ENCODE data around the gene AOPEP.

AOPEP gene

GRCh38 chr9:95105519-95106287 is 379.2 kb downstream of the AOPEP start:
- no peak for DNase-seq

DNA sequence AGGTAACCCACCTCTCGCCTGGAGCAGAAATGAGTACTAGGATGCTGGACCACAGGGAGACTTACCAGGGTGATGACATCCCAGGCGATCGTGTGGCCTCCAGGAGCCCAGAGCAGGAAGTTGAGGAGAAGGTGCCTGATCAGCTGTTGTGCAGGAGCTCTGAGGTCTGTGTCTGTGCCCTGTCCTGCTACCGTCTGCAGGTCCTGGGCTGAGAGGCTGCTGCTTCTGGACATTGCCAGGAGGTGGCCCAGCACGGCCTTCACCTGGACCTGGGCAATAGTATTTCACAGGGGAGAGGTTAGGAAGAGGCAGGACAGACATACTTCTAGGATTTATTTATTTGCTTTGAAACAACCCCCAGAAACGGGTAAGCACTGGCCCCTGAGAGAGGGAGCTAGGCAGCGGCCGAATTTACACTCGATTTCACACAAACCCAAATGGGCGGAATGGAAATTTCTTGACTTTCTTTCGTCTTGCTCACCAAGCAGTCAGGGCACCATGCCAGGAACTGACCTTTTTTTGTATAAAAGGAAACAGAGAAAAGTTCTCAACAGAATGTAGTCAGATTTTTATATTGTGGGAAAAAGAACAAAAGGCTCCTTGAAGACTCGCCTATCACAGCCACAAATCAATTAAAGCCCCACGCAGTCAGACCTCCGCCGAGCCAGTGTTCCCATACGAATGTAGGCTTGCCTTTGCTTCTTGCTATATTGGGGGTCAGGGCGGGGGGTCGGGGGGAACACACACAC is 380.7 kb downstream of the AOPEP start:
- DNase-seq = no peak

DNA sequence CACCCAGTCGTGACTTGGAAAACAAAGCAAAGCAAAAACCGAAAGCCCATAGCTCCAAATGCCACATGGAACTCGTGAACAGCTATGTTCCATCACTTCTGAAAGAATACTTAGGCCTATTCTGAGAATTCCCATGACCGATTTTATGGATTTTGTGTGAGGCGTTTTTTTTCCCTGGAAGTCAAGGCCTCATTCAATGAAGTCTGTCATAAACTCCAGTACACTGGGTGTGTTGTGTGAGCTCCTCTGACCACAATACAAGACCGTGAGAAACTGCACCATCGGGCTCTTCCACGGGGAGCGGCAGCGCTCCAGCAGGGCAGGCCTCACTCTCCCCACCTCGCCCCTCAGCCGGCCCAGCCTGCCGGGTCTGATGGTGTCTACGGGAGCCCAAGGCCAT is 381.5 kb downstream of the AOPEP start:
- DNase-seq = no peak

GRCh38 chr9:95108777-95109176 is 382.3 kb downstream of the AOPEP start:
- no peak for DNase-seq

DNA sequence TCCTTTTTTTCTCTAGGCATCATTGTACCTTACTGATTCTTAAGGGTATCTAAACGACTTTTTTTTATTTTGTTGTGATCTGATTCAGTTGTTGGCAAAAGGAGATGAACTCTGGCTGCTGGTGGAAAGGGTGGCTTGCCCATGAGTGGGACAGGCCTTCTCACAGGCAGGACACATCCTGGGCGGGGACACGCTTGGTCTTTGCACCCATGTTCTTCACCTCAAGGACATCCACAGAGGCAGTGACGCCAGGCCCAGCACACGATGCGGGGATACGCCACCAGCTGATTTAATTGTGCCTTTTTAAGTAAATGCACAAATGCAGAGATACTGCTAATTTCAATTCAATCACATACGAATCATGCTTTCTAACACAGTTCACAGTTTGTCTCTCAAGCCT is 383.0 kb downstream of the AOPEP start:
- DNase-seq = no peak

DNA sequence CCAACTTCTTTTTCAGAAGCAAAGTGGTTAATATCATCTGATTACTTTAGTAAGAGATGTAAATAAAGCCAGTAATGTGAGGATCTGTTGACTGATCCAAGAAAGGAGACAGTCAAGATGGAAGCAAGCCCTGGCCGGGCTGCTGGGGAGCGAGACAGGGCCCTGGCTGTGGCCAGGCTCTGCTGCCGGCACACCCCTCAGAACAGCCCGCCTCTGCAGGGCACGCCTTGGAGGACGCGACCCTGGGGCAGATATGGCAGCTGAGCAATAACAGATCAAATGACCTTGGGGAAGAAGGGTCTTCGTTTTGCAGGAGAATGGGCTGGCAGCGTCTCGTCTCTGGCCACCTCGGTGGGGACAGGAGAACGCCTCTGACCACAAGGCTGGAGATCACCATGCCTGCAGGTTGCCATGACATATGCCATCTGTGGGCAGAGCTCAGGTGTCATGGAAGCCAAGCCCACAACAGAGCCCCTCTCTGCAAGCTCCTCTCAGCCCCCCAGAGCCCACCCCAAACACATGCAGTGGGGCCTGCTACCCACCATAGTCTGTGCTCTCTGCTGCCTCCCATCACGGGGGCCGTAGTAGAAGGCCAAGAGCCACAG is 384.5 kb downstream of the AOPEP start:
- no peak for DNase-seq

- DNase-seq = no peak
Measured at GRCh38 chr9:95111716-95112115, 385.2 kb downstream of the AOPEP start.

DNA sequence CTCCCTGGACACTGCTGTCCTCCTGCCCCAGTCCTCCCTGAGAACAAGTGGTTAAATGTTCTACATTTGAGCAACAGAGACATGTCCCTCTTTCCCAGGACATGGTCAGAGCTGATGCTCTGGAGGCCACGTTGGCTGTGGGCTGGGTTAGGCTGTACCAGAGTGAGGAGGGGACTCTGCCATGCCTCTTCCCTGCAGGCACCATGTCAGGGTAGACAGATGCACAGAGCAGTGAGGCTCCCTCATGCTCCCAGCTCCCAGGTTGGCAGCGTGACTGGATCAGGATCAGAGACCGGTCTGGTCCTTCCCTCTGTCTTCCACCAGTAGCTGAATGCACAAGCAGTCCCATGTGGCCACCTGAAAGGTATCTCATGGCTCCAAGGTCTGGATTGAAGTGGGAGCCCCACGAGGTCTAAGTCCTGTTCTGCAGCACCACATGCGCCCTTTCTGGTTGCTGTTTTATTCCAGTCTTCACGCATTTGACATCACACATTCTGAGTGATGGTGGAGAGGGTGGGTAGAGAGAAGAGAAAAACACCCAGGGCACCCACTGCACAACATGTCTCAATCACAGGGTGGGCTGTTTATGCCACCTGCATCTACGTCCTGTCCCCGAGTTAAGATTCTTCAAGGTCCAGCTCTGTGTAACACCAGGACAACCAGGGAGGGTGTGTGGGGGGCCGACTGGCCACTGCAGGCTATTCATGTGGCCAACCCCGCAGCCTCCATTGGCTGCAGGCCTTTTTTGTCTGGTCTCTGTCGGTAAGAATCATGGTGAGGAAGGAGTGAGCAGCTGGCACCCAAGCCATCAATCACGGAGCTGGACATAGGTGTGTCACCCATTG is 386.2 kb downstream of the AOPEP start:
- no peak for DNase-seq

- no peak for DNase-seq
Measured at GRCh38 chr9:95115104-95115503, 388.6 kb downstream of the AOPEP start.

- DNase-seq = no peak
Measured at GRCh38 chr9:95116002-95116807, 389.7 kb downstream of the AOPEP start.

DNA sequence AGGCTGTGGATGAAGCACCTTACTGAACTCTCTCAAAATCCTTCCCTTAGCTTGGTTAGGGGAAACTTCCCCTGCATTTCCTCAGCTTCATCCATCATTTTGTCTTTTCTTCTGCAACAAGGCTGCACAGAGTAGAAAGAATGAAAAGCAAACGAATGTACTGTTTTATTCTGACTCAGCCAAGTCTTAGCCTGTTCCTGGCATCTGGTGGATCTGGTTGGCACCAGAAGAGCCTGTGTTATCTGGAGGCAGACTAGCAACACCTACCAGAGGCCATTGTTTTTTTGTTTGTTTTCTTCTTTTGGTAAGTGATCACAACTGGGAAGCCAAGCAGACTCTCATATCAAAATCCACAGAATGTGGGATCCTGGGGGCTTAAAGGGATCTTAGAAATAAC is 390.3 kb downstream of the AOPEP start:
- DNase-seq = no peak

GRCh38 chr9:95118596-95118995 is 392.1 kb downstream of the AOPEP start:
- no peak for DNase-seq

DNA sequence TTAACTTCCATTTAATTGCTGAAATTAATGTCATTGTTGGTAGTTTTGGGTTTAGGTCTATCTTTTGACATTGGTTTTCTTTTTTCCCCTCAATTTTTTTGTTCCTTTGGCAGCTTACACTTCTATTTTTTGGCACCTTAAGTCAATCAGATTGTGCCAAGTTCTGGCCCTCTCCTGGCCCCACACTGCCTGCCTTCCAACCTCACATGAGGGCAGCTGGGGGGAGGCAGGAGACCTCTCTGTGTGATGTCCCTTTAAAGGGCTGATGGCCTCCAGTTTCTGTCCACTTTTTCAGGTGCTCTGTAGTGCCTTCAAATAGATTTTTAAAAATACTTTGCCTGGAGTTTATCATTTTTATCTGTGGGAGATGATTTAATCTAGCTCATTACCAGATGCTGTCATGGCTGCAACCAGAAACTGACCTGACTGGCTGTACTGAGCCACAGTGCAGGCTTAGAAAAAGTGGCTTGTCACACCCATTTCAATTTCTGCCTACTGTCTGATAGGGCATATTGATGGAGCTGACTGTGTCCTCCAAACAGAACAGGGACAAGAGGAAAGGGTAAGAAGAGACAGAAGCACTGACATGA is 394.4 kb downstream of the AOPEP start:
- no peak for DNase-seq

DNA sequence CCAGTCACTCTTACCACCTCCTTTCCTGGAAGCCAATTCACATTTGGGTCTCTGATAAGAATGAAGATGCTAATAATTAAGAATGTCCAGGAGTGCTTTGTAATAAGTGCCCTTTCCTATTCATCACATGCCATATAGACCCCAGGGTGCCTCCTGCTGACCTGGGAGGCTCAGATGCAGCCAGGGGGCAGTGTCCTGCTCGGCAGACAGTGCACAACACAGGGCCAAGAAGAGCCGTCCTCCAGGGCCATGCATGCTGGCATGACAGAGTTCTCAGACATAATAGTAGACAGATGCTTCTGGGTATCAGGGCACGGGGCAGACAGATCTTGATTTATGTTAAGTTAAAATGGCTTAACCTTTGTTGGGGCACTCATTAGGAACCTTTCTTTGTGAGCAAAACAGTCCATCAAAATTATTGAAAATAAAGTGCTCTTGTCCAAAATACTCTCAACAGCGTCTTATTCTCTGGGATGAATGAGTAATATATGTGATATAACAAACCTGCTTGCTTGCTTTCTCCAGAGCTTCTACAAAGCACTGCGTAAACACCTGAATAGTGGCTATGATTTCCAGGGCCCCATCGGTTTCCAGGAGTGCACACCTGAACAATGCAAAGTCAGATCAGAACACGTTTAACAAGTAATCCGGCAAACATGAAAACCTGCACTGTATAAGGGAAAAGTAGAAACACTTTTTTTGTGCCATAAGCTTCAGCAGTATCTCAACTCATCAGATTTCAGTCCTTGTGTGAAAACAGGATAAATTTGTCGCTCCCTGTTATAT is 398.3 kb downstream of the AOPEP start:
- no peak for DNase-seq

- no peak for DNase-seq
Measured at GRCh38 chr9:95125652-95126051, 399.2 kb downstream of the AOPEP start.

DNA sequence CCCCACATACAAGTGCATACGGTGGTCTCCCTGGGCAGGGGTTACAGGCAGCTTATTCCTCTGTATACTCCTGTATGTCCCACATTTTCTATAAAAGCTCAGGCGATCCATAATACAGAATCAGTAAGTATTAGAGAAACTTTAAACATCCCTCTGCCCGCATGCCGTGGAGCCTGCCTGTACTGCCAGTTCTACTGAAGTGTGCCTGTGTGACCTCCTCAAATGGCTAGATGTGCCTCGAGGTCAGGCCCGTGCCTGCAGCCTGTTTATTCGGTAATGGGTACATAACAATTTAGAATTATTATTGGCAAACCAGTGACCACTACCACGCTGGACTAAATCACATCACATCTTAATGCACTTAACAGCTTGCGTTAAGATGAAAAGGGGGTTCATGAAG is 400.2 kb downstream of the AOPEP start:
- no peak for DNase-seq

GRCh38 chr9:95127249-95128176 is 401.0 kb downstream of the AOPEP start:
- peak; percentile 81 for DNase-seq

DNA sequence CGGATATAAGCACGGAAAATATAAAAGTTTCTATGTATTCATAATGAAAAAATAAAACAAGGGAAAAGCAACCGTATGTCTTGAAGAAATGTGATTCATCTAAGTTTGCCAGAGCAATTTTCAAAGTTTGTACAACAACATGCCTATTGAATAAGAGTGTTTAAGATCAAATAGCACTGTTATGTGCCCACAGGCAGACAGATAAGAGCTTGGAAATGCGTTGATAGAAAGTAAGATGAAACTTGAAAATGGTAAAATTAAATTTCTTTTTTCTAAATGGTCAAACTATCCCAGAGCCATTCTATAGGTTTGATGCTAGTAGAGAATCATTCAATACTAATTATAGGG is 401.7 kb downstream of the AOPEP start:
- DNase-seq = no peak

- peak; percentile 61 for DNase-seq
Measured at GRCh38 chr9:95129476-95130291, 403.2 kb downstream of the AOPEP start.
